Astrocyte of the cerebellum (primary cell): ENCODE measurements around the gene ARID1B.

Source experiments
- DNase-seq: peaks from one replicate; pipeline ENCODE4 v3.0.0-alpha.2; 2011; ENCODE audit warnings: low read depth
- H3K4me3 ChIP-seq: 2 replicates; pipeline ENCODE4 v1.5.1; 2011; ENCODE audit warnings: mild to moderate bottlenecking, low read depth, low read length, moderate library complexity
- in situ Hi-C: cut with HindIII; loops from 2 replicates; pipeline ENCODE4 v1.10.0; 2017; ENCODE audit warnings: low sequenced_read_pairs
- TF ChIP-seq, protein P1 (sequence below): IDR thresholded peaks from 2 replicates; pipeline ENCODE4 v1.5.1; 2012; ENCODE audit warnings: low read length, low read depth, moderate library complexity, mild to moderate bottlenecking; ENCODE audit errors: missing control alignments

Gene ARID1B

DNA sequence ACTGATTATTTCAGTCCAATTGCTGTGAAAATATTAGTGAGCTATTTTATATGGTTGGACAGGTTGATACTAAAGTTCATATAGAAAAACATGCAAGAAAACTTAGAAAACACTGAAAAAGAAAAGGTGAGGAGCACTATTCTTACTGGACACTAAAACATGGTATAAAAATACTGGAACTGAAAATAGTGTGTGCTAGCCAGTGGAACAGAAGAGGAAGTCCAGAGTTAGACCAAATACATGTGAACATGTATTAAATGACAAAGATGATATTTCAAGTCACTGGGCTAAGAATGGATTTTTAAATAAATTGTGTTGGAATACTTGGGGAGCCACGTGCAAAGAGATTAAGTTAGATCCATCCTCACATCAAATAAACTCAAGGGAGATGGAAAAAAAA, 327.6 kb downstream of the ARID1B start:
- TF ChIP-seq, protein P1, sequence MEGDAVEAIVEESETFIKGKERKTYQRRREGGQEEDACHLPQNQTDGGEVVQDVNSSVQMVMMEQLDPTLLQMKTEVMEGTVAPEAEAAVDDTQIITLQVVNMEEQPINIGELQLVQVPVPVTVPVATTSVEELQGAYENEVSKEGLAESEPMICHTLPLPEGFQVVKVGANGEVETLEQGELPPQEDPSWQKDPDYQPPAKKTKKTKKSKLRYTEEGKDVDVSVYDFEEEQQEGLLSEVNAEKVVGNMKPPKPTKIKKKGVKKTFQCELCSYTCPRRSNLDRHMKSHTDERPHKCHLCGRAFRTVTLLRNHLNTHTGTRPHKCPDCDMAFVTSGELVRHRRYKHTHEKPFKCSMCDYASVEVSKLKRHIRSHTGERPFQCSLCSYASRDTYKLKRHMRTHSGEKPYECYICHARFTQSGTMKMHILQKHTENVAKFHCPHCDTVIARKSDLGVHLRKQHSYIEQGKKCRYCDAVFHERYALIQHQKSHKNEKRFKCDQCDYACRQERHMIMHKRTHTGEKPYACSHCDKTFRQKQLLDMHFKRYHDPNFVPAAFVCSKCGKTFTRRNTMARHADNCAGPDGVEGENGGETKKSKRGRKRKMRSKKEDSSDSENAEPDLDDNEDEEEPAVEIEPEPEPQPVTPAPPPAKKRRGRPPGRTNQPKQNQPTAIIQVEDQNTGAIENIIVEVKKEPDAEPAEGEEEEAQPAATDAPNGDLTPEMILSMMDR: no peak
- in situ Hi-C loops: no loop called here
- DNase-seq: no peak
- no peak overlapping the region for H3K4me3 ChIP-seq

- no peak for DNase-seq
- in situ Hi-C loops: no loop called here
- H3K4me3 ChIP-seq: no peak overlapping the region
- TF ChIP-seq, protein P1: no peak
Observed at GRCh38 chr6:157106487-157106886, 329.3 kb downstream of the ARID1B start.

- TF ChIP-seq, protein P1: no peak
- H3K4me3 ChIP-seq: no peak overlapping the region
- in situ Hi-C loops: no loop called here
- no peak for DNase-seq
Observed at GRCh38 chr6:157107571-157107914, 330.4 kb downstream of the ARID1B start.

DNA sequence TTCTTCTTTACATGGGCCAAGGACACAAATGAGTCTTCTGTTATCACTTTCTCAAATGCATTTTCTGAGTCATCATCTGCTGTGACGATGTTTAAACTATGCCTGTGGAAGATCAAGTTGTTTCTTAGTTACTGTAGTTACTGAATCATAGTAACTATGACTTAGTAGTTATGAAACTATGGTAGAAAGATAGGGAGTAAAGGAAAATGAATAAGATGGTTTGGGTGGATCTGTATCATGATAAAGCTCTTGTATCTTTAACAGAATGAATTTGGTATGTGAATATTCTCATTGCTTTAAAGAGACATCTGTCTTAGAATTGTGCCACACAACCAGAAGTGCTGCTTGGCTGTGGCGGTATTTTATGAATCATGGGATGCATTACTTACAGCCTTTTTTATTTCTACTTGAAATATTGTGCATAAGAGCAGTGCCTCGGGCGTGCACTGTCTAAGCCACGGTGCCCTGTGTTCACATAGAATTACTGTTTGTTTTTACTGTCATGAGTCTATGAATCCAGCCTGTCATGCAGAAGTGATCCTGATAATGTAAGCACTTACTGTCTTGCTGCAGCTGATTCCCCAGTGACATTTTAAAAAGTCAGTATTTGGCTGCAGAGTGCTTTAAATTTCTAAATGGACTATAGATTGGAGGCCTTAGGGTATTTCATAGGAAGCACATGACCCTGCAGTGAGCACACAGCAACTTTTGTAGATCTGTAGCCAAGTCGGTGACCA, 330.9 kb downstream of the ARID1B start:
- DNase-seq: peak; percentile 74
- TF ChIP-seq, protein P1: no peak
- in situ Hi-C loops: no loop called here
- H3K4me3 ChIP-seq: no peak overlapping the region

DNA sequence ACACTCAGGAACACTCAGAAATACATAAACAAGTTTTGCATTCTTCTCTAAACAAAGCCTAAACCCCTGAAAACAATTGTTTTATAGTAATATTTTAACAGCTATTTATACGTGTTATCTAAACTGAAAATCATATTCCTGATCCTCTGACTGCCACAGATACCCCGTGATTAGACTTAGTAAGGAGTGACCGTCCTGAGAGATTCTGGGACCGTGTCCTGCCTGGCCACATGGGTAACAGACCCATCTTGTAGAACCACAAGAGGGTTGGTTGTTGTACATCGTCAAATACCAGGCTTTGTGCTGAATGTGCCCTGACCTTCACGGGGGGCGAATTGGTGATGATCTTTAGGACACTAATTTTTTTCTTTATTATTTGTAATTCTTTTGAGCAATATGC, 331.7 kb downstream of the ARID1B start:
- TF ChIP-seq, protein P1: no peak
- DNase-seq: no peak
- in situ Hi-C loops: no loop called here
- no peak overlapping the region for H3K4me3 ChIP-seq

DNA sequence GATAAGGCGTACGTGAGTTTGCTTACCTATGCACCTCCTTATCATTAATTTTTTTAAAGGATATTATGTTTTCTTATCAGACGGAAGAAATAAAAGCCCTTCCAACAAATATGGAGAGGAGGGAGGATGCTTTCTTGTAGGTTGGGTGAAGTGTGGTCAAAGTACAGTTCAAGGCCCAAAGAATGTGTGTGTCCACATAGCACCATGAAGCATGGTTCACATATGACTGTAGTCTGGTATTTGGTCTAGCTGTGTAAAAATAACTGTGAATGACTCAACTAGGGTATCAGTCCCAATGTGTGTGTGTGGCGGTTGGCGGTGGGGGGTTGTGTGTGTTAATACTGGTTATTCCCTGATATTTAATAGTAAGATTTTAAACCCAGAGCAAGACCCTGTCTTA, 333.4 kb downstream of the ARID1B start:
- H3K4me3 ChIP-seq: no peak overlapping the region
- in situ Hi-C loops: no loop called here
- DNase-seq: no peak
- TF ChIP-seq, protein P1: no peak

GRCh38 chr6:157113389-157113788, 336.2 kb downstream of the ARID1B start:
- H3K4me3 ChIP-seq: no peak overlapping the region
- TF ChIP-seq, protein P1: no peak
- no peak for DNase-seq
- in situ Hi-C loops: no loop called here
